GM12875 (cell line): ENCODE data around the gene LDB2.

Source experiments
- H3K4me3 ChIP-seq: one replicate; pipeline ENCODE4 v1.5.1; 2011; ENCODE audit warnings: low read depth, low read length, control low read depth
- CTCF ChIP-seq: IDR thresholded peaks from 2 replicates; pipeline ENCODE4 v1.5.1; 2011; ENCODE audit warnings: low read depth, mild to moderate bottlenecking, control low read depth, inconsistent platforms, low read length, moderate library complexity, borderline replicate concordance; ENCODE audit not compliant: insufficient read depth

The LDB2 gene

GRCh38 chr4:16916719-16917337 is 18.4 kb upstream of the LDB2 start:
- H3K4me3 ChIP-seq: no peak overlapping the region
- TF ChIP-seq CTCF: peak; percentile 97

GRCh38 chr4:16916031-16916430 is 17.6 kb upstream of the LDB2 start:
- TF ChIP-seq CTCF: no peak
- no peak overlapping the region for H3K4me3 ChIP-seq

GRCh38 chr4:16914208-16914607 is 15.8 kb upstream of the LDB2 start:
- no peak for TF ChIP-seq CTCF
- H3K4me3 ChIP-seq: no peak overlapping the region

- TF ChIP-seq CTCF: no peak
- H3K4me3 ChIP-seq: no peak overlapping the region
Measured at GRCh38 chr4:16912896-16913295, 14.5 kb upstream of the LDB2 start.

GRCh38 chr4:16909281-16909680 is 10.8 kb upstream of the LDB2 start:
- H3K4me3 ChIP-seq: no peak overlapping the region
- TF ChIP-seq CTCF: no peak

- no peak overlapping the region for H3K4me3 ChIP-seq
Measured at GRCh38 chr4:16908377-16909021, 10.1 kb upstream of the LDB2 start.

More at GRCh38 chr4:16908377-16909021, 10.1 kb upstream of the LDB2 start:
- TF ChIP-seq CTCF: no peak
